GM19240 (cell line): ENCODE results near the gene ZFP36L1.

Experiments
- DNase-seq: peaks from one replicate; pipeline ENCODE4 v3.0.0; 2011; ENCODE audit warnings: low spot score; ENCODE audit not compliant: insufficient read length

ZFP36L1 gene

GRCh38 chr14:68816183-68816942 lies 23.5 kb upstream of the ZFP36L1 start:
- peak; percentile 83 for DNase-seq

- no peak for DNase-seq
These were observed 22.7 kb upstream of the ZFP36L1 start for GRCh38 chr14:68815298-68816182.

- DNase-seq: no peak
These were observed 21.9 kb upstream of the ZFP36L1 start for GRCh38 chr14:68814539-68815297.

GRCh38 chr14:68814238-68814538 lies 21.3 kb upstream of the ZFP36L1 start:
- no peak for DNase-seq

GRCh38 chr14:68813318-68813838 lies 20.5 kb upstream of the ZFP36L1 start:
- DNase-seq: no peak

- DNase-seq: no peak
These were observed 18.3 kb upstream of the ZFP36L1 start for GRCh38 chr14:68811171-68811570.

- no peak for DNase-seq
These were observed 17.6 kb upstream of the ZFP36L1 start for GRCh38 chr14:68810173-68811153.

- DNase-seq: no peak
These were observed 16.7 kb upstream of the ZFP36L1 start for GRCh38 chr14:68809524-68809923.

GRCh38 chr14:68808696-68809480 lies 16.0 kb upstream of the ZFP36L1 start:
- no peak for DNase-seq

GRCh38 chr14:68807987-68808386 lies 15.1 kb upstream of the ZFP36L1 start:
- DNase-seq: no peak

- no peak for DNase-seq
These were observed 14.3 kb upstream of the ZFP36L1 start for GRCh38 chr14:68807148-68807600.

GRCh38 chr14:68806526-68807147 lies 13.8 kb upstream of the ZFP36L1 start:
- no peak for DNase-seq

GRCh38 chr14:68805414-68805813 lies 12.5 kb upstream of the ZFP36L1 start:
- no peak for DNase-seq

GRCh38 chr14:68801631-68802030 lies 8.8 kb upstream of the ZFP36L1 start:
- no peak for DNase-seq

- DNase-seq: no peak
These were observed 8.1 kb upstream of the ZFP36L1 start for GRCh38 chr14:68800953-68801352.

GRCh38 chr14:68800390-68800789 lies 7.5 kb upstream of the ZFP36L1 start:
- DNase-seq: no peak

- DNase-seq: no peak
These were observed 5.8 kb upstream of the ZFP36L1 start for GRCh38 chr14:68798621-68799020.

GRCh38 chr14:68797121-68797670 lies 4.3 kb upstream of the ZFP36L1 start:
- DNase-seq: no peak
